Nephron (organoid): ENCODE measurements around the gene DNMT3L.
"Not testable (repeated sequence)": the region's sequence is repeated elsewhere in the genome, so short reads cannot be mapped to it uniquely, and the experiment has no call there.

Experiments used
- H3K27ac Mint-ChIP-seq, 3 experiments: 2 replicates each; pipeline ENCODE4 v1.8.0; 2020; ENCODE audit warnings: mixed read lengths in 3 of 3, mild to moderate bottlenecking in 2 of 3, moderate library complexity in 1 of 3
- H3K27me3 Mint-ChIP-seq: 2 replicates; pipeline ENCODE4 v1.8.0; 2021; ENCODE audit warnings: low read depth, mild to moderate bottlenecking, moderate library complexity, mixed read lengths
- H3K36me3 Mint-ChIP-seq: 2 replicates; pipeline ENCODE4 v1.8.0; 2020; ENCODE audit warnings: low read depth, mixed read lengths
- H3K4me1 Mint-ChIP-seq: 2 replicates; pipeline ENCODE4 v1.8.0; 2020; ENCODE audit warnings: mixed read lengths
- H3K4me3 Mint-ChIP-seq, 3 experiments: 2 replicates each; pipeline ENCODE4 v1.8.0; 2020; ENCODE audit warnings: mild to moderate bottlenecking in 3 of 3, mixed read lengths in 3 of 3, moderate library complexity in 2 of 3
- H3K9me3 Mint-ChIP-seq: 2 replicates; pipeline ENCODE4 v1.8.0; 2020; ENCODE audit warnings: mixed read lengths
- CTCF ChIP-seq, 3 experiments: fragments of 200-600 bp; sonication (generic); IDR thresholded peaks; one replicate each; pipeline ENCODE4 v1.5.0; 2021; ENCODE audit warnings: antibody characterized with exemption in 3 of 3; ENCODE audit not compliant: unreplicated experiment in 3 of 3

The DNMT3L gene

GRCh38 chr21:44199448-44199847, 62.2 kb downstream of the DNMT3L start:
- TF ChIP-seq CTCF (IDR thresholded peaks at IDR 0.05; ENCODE audit: unreplicated experiment in 3 of 3) = no peak
- no peaks in the 10 kb centered on the region for H3K4me1 Mint-ChIP-seq
- no peak overlapping the region for H3K27ac Mint-ChIP-seq
- no peaks in the 10 kb centered on the region for H3K36me3 Mint-ChIP-seq
- no peak overlapping the region for H3K4me3 Mint-ChIP-seq
- H3K27me3 Mint-ChIP-seq = peaks cover 11% of the 10 kb centered on the region
- H3K9me3 Mint-ChIP-seq = no peaks in the 10 kb centered on the region

GRCh38 chr21:44197156-44197516, 64.6 kb downstream of the DNMT3L start:
- H3K36me3 Mint-ChIP-seq, H3K4me1 Mint-ChIP-seq, H3K27ac Mint-ChIP-seq, H3K4me3 Mint-ChIP-seq, H3K9me3 Mint-ChIP-seq: not testable (repeated sequence)
- H3K27me3 Mint-ChIP-seq = peaks cover 11% of the 10 kb centered on the region
